Vagina (tissue), 2 donors: ENCODE measurements around the gene SLC35D2. TPM values are rescaled to one million over a fixed set of nuclear protein-coding genes. Genes with fewer than 3 reads are reported as not detected.

ENCODE experiments used
- DNase-seq, 2 donors: peaks; one replicate each; pipeline ENCODE4 v3.0.0-alpha.2; 2017; ENCODE audit errors: extremely low spot score in 2 of 2
- H3K27ac ChIP-seq: fragments of 200-600 bp; sonication (generic); one replicate; pipeline ENCODE4 v1.5.1; 2019
- H3K27me3 ChIP-seq: fragments of 200-600 bp; sonication (generic); one replicate; pipeline ENCODE4 v1.5.1; 2019
- H3K36me3 ChIP-seq, 2 donors: fragments of 200-600 bp; sonication (generic); one replicate each; pipeline ENCODE4 v1.5.1; 2017 to 2019
- H3K4me1 ChIP-seq: fragments of 200-600 bp; sonication (generic); one replicate; pipeline ENCODE4 v1.5.1; 2019
- H3K4me3 ChIP-seq, 2 donors: fragments of 200-600 bp; sonication (generic); 1 replicate in 1 of 2; 2 replicates in 1 of 2; pipeline ENCODE4 v1.5.1; 2016 to 2019
- H3K9me3 ChIP-seq: fragments of 200-600 bp; sonication (generic); one replicate; pipeline ENCODE4 v1.5.1; 2019
- POLR2A ChIP-seq, 2 donors: fragments of 450-650 bp; IDR thresholded peaks; one replicate each; pipeline ENCODE4 v1.6.1; 2017; ENCODE audit warnings: antibody characterized with exemption in 2 of 2, mild to moderate bottlenecking in 2 of 2, moderate library complexity in 2 of 2
- POLR2AphosphoS5 ChIP-seq, 2 donors: sonication (generic); formaldehyde crosslinking; IDR thresholded peaks; one replicate each; pipeline ENCODE4 v1.9.0; 2017; ENCODE audit warnings: antibody characterized with exemption in 2 of 2, mild to moderate bottlenecking in 2 of 2, low read depth in 1 of 2; ENCODE audit not compliant: insufficient read depth in 1 of 2
- intact Hi-C: fragments of 100-400 bp; cut with DNase I; formaldehyde crosslinking; loops from one replicate; pipeline ENCODE4 v1.15.1; 2023
- total RNA-seq: library from RNA; depleted of rRNA; stranded (reverse); fragments of >200 nt; gene quantifications from one replicate; pipeline ENCODE4 v1.2.3, GENCODE V29; 2016
- TF ChIP-seq, protein P1 (sequence below), 3 experiments: fragments of 450-650 bp in 2 of 3; fragments of 200-600 bp in 1 of 3; sonication (generic) in 1 of 3; IDR thresholded peaks; one replicate each; pipeline ENCODE4 v1.5.1; 2017 to 2019; ENCODE audit warnings: antibody characterized with exemption in 3 of 3, mild to moderate bottlenecking in 2 of 3, moderate library complexity in 2 of 3

Gene SLC35D2
- total RNA-seq, 1 donor from 2014 or later: 17.9 TPM

DNA sequence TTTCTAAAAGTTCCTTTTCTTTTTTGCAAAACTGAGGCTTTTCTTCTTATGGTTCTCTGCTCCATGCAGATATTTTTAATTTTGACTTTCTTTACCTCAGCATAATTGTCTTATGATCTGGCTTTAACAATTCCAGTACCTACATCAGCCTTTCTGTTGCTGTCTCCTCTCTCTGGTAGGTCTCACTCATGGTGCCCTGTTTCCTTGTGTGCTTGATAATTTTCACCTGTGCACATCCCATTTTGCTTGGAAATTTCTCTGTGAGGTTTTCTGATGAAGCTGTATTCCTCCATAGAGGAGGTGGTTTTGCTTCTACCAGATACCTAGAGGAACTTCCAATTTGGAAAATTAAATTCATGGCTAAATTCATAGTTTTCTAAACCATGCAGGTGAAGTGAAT, 79.3 kb downstream of the SLC35D2 start:
- Histone ChIP-seq H3K4me3 (no peak overlapping the region), H3K27ac (no peak overlapping the region), H3K9me3 (no peaks in the 10 kb centered on the region), H3K4me1 (no peaks in the 10 kb centered on the region), H3K27me3 (no peaks in the 10 kb centered on the region), H3K36me3 (no peaks in the 10 kb centered on the region)
- no peak for DNase-seq
- intact Hi-C loops: no loop called here
- TF ChIP-seq, protein P1, sequence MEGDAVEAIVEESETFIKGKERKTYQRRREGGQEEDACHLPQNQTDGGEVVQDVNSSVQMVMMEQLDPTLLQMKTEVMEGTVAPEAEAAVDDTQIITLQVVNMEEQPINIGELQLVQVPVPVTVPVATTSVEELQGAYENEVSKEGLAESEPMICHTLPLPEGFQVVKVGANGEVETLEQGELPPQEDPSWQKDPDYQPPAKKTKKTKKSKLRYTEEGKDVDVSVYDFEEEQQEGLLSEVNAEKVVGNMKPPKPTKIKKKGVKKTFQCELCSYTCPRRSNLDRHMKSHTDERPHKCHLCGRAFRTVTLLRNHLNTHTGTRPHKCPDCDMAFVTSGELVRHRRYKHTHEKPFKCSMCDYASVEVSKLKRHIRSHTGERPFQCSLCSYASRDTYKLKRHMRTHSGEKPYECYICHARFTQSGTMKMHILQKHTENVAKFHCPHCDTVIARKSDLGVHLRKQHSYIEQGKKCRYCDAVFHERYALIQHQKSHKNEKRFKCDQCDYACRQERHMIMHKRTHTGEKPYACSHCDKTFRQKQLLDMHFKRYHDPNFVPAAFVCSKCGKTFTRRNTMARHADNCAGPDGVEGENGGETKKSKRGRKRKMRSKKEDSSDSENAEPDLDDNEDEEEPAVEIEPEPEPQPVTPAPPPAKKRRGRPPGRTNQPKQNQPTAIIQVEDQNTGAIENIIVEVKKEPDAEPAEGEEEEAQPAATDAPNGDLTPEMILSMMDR (IDR thresholded peaks at IDR 0.05): no peak
- TF ChIP-seq POLR2AphosphoS5 (IDR thresholded peaks at IDR 0.05; ENCODE audit: insufficient read depth in 1 of 2, low read depth in 1 of 2): no peak
- no peak for TF ChIP-seq POLR2A (IDR thresholded peaks at IDR 0.05)

DNA sequence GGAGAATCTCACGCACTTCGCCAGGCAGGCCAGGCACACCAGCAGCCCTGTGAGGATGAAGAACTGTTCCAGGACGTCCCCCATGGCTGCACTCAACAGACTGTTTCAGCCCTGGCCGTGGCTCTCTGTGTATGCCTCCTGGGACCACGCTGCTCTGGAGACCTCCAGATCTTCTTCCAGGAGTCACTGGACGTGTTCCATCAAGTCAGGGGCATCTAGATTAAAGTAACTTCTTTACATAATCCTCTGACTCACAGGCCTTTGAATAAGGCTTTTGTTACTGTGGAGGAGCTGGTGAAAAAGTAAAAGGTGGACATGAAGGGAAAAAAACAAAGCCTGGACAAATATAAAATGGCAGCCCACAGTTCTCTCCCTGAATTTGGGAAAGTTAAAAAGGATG, 81.5 kb downstream of the SLC35D2 start, which contains the start of gene HSD17B3:
TSS of gene HSD17B3 (minus strand) at position 156 of the 400 bp plus-strand sequence. CDS start at position 84, 72 bp downstream.
- no peaks in the 10 kb centered on the region for H3K9me3 ChIP-seq
- TF ChIP-seq, protein P1 (IDR thresholded peaks at IDR 0.05): no peak
- TF ChIP-seq POLR2AphosphoS5 (IDR thresholded peaks at IDR 0.05; ENCODE audit: insufficient read depth in 1 of 2, low read depth in 1 of 2) (no peak), POLR2A (IDR thresholded peaks at IDR 0.05) (no peak)
- no peaks in the 10 kb centered on the region for H3K36me3 ChIP-seq
- no peak within 1 kb of the TSS for H3K4me3 ChIP-seq
- DNase-seq: no peak
- intact Hi-C loops: no loop called here
- no peaks in the 10 kb centered on the region for H3K4me1 ChIP-seq
- no peaks in the 10 kb centered on the region for H3K27me3 ChIP-seq
- no peak within 1 kb of the TSS for H3K27ac ChIP-seq

DNA sequence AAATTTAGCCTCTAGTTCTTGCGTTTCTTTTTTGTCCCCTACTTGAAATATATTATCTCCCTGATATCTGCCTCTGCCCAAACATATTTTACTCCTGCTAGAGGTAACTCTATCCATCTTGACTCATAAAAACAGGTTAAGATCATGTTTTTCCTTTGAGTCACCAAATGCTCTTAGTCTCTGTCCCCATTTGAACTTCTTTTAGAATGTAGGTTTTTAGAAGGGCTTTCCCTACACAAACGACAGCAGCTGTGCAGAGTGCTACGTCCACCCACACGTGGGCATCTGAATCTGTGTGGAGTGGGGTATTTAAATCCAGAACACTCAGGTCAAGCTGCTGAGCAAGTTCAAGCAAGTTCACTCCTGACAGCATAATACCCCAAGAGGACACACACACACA, 83.7 kb downstream of the SLC35D2 start:
- Histone ChIP-seq H3K9me3 (no peaks in the 10 kb centered on the region), H3K27me3 (no peaks in the 10 kb centered on the region), H3K27ac (no peak overlapping the region), H3K4me1 (no peaks in the 10 kb centered on the region), H3K4me3 (no peak overlapping the region), H3K36me3 (no peaks in the 10 kb centered on the region)
- intact Hi-C loops: no loop called here
- TF ChIP-seq POLR2A (IDR thresholded peaks at IDR 0.05) (no peak), POLR2AphosphoS5 (IDR thresholded peaks at IDR 0.05; ENCODE audit: insufficient read depth in 1 of 2, low read depth in 1 of 2) (no peak)
- TF ChIP-seq, protein P1 (IDR thresholded peaks at IDR 0.05): no peak
- no peak for DNase-seq

DNA sequence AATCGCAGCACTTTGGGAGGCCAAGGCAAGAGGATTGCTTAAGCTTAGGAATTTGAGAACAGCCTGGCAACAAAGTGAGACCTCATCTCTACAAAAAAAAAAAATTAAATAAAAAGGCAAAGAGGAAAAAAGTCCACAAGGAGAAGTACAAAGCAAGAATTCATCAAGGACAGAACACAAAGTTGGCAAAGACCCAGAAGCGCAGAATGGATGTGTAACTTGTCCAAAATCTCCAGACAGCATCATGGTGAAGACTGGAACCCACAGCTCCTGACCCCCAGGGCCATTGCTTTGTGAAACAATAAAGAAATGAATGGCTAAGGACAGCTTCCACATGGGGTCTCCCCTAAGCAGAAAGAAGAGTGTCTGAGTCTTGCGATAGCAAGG, 89.4 kb downstream of the SLC35D2 start:
- no peaks in the 10 kb centered on the region for H3K4me1 ChIP-seq
- no peaks in the 10 kb centered on the region for H3K27me3 ChIP-seq
- H3K4me3 ChIP-seq: no peak overlapping the region
- H3K27ac ChIP-seq: no peak overlapping the region
- H3K36me3 ChIP-seq: no peaks in the 10 kb centered on the region
- H3K9me3 ChIP-seq: no peaks in the 10 kb centered on the region
- intact Hi-C loops: no loop called here
- no peak for DNase-seq
- TF ChIP-seq POLR2AphosphoS5 (IDR thresholded peaks at IDR 0.05; ENCODE audit: insufficient read depth in 1 of 2, low read depth in 1 of 2): no peak
- TF ChIP-seq POLR2A (IDR thresholded peaks at IDR 0.05): no peak
- TF ChIP-seq, protein P1 (IDR thresholded peaks at IDR 0.05): no peak

DNA sequence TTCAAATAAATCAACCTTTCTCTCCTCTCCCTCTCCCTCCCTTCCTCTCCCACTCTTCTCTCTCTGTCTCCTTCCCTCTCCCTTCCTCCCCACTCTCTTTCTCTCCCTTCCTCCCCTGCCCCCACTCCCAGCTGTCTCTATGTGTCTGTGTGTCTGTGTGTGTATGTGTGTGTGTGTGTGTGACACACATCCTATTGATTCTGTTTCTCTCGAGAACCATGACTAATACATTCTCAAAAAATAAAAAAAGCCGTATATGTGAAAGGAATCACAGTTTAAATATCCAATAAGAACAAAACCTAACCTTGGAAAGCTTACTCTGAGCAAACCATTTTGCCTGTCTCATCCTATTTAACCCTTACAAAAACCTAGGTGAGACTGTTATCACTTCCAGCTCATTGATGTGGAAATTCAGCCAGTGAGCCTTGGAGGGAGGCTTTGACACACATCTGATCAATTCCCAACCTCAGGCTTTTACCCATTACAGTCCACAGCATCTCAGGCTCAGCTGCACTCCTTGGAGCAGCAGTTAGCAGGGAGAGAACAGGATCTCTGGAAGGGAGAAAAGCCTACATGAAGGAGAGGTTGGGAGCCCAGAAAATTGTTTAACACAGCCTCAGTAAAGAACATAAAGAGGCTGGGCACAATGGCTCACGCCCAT, 89.9 kb downstream of the SLC35D2 start:
- no peaks in the 10 kb centered on the region for H3K9me3 ChIP-seq
- intact Hi-C loops: no loop called here
- H3K4me3 ChIP-seq: no peak overlapping the region
- H3K36me3 ChIP-seq: no peaks in the 10 kb centered on the region
- H3K27me3 ChIP-seq: no peaks in the 10 kb centered on the region
- H3K27ac ChIP-seq: no peak overlapping the region
- no peaks in the 10 kb centered on the region for H3K4me1 ChIP-seq
- DNase-seq: no peak
- TF ChIP-seq, protein P1 (IDR thresholded peaks at IDR 0.05): no peak
- TF ChIP-seq POLR2A (IDR thresholded peaks at IDR 0.05) (no peak), POLR2AphosphoS5 (IDR thresholded peaks at IDR 0.05; ENCODE audit: insufficient read depth in 1 of 2, low read depth in 1 of 2) (no peak)
